IPS DF 6.9 (cell line): ENCODE measurements around the gene F5.
"Not testable (repeated sequence)": the region's sequence is repeated elsewhere in the genome, so short reads cannot be mapped to it uniquely, and the experiment has no call there.

Experiments used
- DNase-seq: peaks from one replicate; pipeline ENCODE4 v3.0.0-alpha.2; 2013; ENCODE audit warnings: low read depth, low spot score
- H3K27ac ChIP-seq: one replicate; pipeline ENCODE4 v1.5.1; 2013; ENCODE audit warnings: low read length, control low read depth
- H3K27me3 ChIP-seq: 2 replicates; pipeline ENCODE4 v1.6.1; 2013; ENCODE audit warnings: mild to moderate bottlenecking, low read length; ENCODE audit not compliant: control insufficient read depth, insufficient read depth
- H3K36me3 ChIP-seq: 2 replicates; pipeline ENCODE4 v1.6.1; 2013; ENCODE audit warnings: low read length; ENCODE audit not compliant: control insufficient read depth, insufficient read depth
- H3K4me1 ChIP-seq: 2 replicates; pipeline ENCODE4 v1.6.1; 2013; ENCODE audit warnings: low read length; ENCODE audit not compliant: control insufficient read depth, insufficient read depth
- H3K4me3 ChIP-seq: 2 replicates; pipeline ENCODE4 v1.5.1; 2013; ENCODE audit warnings: mild to moderate bottlenecking, low read length
- H3K9me3 ChIP-seq: 2 replicates; pipeline ENCODE4 v1.6.1; 2013; ENCODE audit warnings: low read length, inconsistent platforms; ENCODE audit not compliant: control insufficient read depth, insufficient read depth
- whole genome bisulfite sequencing: extraction: QIAGEN DNeasy Blood & Tissue Kit; methylation state at CpG from one replicate; pipeline ENCODE4 v1.1.7; 2013; ENCODE audit warnings: mixed read lengths, missing lambda C conversion rate; ENCODE audit not compliant: insufficient read length, insufficient coverage; 5-methylcytosine and 5-hydroxymethylcytosine counted together

Gene F5

GRCh38 chr1:169510060-169510459 lies 76.2 kb downstream of the F5 start:
- H3K4me1 ChIP-seq, result no peaks in the 10 kb centered on the region
- DNase-seq, result no peak
- H3K36me3 ChIP-seq, result no peaks in the 10 kb centered on the region
- H3K9me3 ChIP-seq, result no peaks in the 10 kb centered on the region
- no peak overlapping the region for H3K27ac ChIP-seq
- no peaks in the 10 kb centered on the region for H3K27me3 ChIP-seq
- whole genome bisulfite sequencing, result 100% methylated on average over 1 of the region's 4 CpGs
- H3K4me3 ChIP-seq, result no peak overlapping the region

DNA sequence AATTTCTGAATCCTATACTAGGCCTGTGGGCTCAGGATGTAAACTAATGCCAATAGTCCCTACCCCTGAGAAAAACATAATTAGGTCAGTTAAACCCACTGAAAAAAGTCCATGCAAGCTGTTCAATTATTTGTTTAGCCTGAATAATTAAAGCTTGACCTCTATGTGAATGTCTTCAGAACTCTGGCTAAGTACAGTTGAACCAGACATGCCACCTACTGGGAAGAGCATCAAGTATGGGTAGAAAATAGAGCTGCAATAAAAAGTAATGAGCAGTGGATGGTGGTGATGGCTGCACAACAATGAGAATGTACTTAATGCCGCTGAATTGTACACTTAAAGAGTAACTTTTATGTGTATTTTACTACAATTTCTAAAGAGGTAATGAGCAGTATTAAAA lies 76.9 kb downstream of the F5 start:
- Histone ChIP-seq H3K36me3 (no peaks in the 10 kb centered on the region), H3K9me3 (no peaks in the 10 kb centered on the region), H3K27ac (no peak overlapping the region), H3K4me3 (no peak overlapping the region), H3K4me1 (no peaks in the 10 kb centered on the region), H3K27me3 (no peaks in the 10 kb centered on the region)
- no CpG with 5 or more reads among the region's 1 CpG for WGBS
- DNase-seq, result no peak

DNA sequence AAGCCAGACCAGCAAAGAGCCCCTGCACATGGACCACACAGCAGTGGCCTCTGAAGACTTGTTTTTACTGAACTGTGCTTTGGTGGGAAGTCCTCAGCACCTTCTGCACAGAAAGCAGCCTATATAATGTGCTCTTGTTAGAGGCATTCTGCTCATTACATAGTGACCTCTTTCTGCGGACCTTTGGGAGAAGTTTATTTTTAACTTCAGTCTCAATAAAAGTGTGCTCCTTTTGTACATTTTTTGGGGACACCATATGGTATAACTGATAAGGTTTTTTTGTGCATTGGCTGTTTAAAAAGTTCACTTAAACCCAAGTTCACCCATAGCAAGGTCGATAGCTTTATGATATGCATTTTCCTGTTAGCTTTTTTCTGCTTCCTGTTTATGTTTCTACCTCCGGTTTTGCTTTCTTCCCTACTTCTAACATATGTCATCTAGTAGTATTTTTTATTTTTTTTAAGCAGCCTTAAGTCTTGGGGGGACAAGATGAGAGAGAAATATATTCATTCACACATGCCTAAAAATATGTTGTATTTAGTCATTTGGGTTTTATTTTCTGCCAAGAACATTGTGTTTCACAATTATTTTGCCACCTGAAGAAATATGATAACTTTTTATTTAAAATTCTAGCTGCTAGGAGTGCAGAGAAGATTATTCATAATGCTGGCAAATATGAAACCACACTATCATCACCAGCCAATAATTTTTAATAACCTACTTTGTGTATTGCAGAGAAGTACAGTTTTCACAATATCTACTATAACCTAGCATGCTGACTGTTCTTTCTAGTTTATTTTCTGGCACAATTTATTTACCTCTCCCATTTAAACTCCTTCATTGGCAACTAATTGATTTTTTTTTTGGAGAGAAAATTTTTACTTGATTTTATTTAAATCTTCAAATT lies 77.6 kb downstream of the F5 start:
- no peak for DNase-seq
- no peak overlapping the region for H3K27ac ChIP-seq
- H3K4me3 ChIP-seq, result no peak overlapping the region
- H3K36me3 ChIP-seq, result no peaks in the 10 kb centered on the region
- H3K27me3 ChIP-seq, result no peaks in the 10 kb centered on the region
- no peaks in the 10 kb centered on the region for H3K9me3 ChIP-seq
- no CpG with 5 or more reads among the region's 3 CpGs for WGBS
- no peaks in the 10 kb centered on the region for H3K4me1 ChIP-seq

- no peaks in the 10 kb centered on the region for H3K36me3 ChIP-seq
- DNase-seq, result no peak
- no peaks in the 10 kb centered on the region for H3K4me1 ChIP-seq
- WGBS, result no CpG with 5 or more reads among the region's 2 CpGs
- no peak overlapping the region for H3K27ac ChIP-seq
- no peaks in the 10 kb centered on the region for H3K9me3 ChIP-seq
- H3K4me3 ChIP-seq, result no peak overlapping the region
- H3K27me3 ChIP-seq, result no peaks in the 10 kb centered on the region
Measured at GRCh38 chr1:169507413-169507812, 78.9 kb downstream of the F5 start.

GRCh38 chr1:169503601-169504000 lies 82.7 kb downstream of the F5 start:
- not testable (repeated sequence) for H3K4me3 ChIP-seq, H3K36me3 ChIP-seq, H3K27me3 ChIP-seq, H3K9me3 ChIP-seq, H3K4me1 ChIP-seq, H3K27ac ChIP-seq, DNase-seq
- WGBS, result no CpG with 5 or more reads among the region's 2 CpGs

GRCh38 chr1:169499807-169500206 lies 86.5 kb downstream of the F5 start:
- Histone ChIP-seq H3K27ac (no peak overlapping the region), H3K4me1 (no peaks in the 10 kb centered on the region), H3K36me3 (no peaks in the 10 kb centered on the region), H3K27me3 (no peaks in the 10 kb centered on the region), H3K9me3 (no peaks in the 10 kb centered on the region), H3K4me3 (no peak overlapping the region)
- DNase-seq, result no peak

GRCh38 chr1:169497317-169497716 lies 89.0 kb downstream of the F5 start:
- no CpG with 5 or more reads among the region's 2 CpGs for WGBS
- Histone ChIP-seq H3K4me3 (no peak overlapping the region), H3K27ac (no peak overlapping the region), H3K9me3 (no peaks in the 10 kb centered on the region), H3K36me3 (no peaks in the 10 kb centered on the region), H3K4me1 (no peaks in the 10 kb centered on the region), H3K27me3 (no peaks in the 10 kb centered on the region)
- no peak for DNase-seq

DNA sequence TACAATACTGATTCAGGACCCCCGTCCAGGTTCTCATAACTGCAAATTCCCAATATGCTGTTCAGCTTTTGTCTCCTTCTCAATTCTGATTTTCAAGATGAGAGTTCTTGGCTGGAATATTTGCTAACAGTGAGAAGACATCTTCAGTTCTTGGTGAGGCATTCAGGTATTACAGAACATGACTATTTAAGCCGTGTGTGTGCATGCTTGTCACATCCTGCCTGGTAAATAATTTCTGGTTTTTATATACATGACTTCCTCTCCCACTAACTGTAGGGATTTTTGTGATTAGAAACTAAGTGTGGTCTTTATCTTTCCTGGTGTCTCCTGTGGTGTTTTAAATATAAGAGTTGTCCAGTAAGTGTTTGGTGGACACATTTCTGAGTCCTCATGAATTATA lies 90.4 kb downstream of the F5 start:
- no peak for DNase-seq
- no peaks in the 10 kb centered on the region for H3K4me1 ChIP-seq
- no peaks in the 10 kb centered on the region for H3K27me3 ChIP-seq
- no peaks in the 10 kb centered on the region for H3K9me3 ChIP-seq
- H3K27ac ChIP-seq, result no peak overlapping the region
- no peaks in the 10 kb centered on the region for H3K36me3 ChIP-seq
- no peak overlapping the region for H3K4me3 ChIP-seq
- WGBS, result no CpG with 5 or more reads among the region's 2 CpGs

DNA sequence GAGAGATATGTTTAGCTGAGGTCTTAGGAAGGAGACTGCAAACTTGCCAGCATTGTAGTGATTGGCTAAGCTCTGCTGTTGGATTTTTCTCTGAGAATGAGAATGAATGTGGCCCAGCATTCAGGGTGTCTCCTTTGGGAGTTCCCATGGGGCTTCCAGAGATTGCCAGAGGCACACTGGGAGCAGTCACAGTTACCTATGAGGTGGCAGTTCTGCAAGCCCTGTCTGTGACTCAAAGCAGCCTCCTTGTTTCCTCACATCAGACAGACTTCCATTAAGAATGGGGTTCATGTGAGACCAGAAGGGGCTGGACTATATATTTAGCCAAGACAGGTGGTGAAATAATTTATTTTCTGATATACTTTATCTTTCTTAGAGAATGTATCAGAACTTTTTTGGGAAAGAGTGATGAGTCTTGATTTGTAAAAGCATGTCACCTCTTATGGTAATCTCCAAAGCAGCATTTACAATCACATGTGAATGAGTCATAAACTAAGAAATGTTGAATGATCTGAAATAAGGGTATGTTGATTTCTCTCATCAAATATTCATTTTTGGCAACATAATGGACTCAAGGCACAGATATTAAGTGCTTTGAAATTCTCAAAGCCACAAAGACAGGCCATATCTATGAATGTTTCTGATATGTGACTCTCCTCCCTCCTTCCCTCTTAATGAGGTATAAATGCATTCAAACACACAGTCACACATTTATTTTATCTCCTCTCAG lies 91.1 kb downstream of the F5 start:
- Histone ChIP-seq H3K4me3 (no peak overlapping the region), H3K4me1 (no peaks in the 10 kb centered on the region), H3K27ac (no peak overlapping the region), H3K9me3 (no peaks in the 10 kb centered on the region), H3K27me3 (no peaks in the 10 kb centered on the region), H3K36me3 (no peaks in the 10 kb centered on the region)
- DNase-seq, result no peak

DNA sequence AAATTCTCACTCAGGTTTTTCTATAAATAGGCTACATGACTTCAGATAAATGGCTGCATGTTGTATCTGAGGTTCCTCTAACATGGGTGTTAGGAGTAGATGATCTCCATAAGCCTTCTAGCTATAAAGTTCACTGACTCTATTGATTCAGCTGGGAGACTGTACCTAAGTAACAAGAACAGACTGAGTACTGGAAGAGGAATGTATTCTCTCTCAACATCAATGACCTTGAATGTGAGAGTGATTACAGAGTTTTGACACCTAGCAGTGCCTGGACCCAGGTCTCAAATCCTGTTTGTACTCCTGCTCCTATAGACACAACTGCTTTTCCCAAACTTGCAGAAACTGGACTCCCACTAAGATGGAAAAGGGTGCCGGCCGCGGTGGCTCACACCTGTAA lies 91.9 kb downstream of the F5 start:
- WGBS, result no CpG with 5 or more reads among the region's 3 CpGs
- H3K36me3 ChIP-seq, result no peaks in the 10 kb centered on the region
- H3K4me3 ChIP-seq, result no peak overlapping the region
- H3K9me3 ChIP-seq, result no peaks in the 10 kb centered on the region
- H3K27ac ChIP-seq, result no peak overlapping the region
- DNase-seq, result no peak
- no peaks in the 10 kb centered on the region for H3K27me3 ChIP-seq
- no peaks in the 10 kb centered on the region for H3K4me1 ChIP-seq

DNA sequence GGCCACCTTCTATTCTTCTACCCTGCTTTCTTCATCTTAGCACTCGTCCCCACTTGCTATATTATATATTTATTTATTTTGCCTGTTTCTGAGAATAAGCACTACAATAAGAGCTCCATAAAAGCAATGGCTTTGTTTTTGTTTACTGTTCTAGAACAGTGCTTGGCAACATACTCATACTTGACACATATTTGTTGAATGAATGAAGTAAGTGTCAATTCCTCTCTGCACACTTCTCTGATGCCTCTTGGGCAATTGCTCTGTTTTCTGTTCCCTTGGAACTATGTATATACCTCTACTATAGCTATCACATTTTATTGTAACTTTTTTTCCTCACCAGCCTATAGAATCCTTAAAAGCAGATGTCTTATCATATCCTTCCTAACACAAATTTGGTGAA lies 93.0 kb downstream of the F5 start:
- no peaks in the 10 kb centered on the region for H3K4me1 ChIP-seq
- no peak overlapping the region for H3K4me3 ChIP-seq
- no peak for DNase-seq
- H3K36me3 ChIP-seq, result no peaks in the 10 kb centered on the region
- H3K9me3 ChIP-seq, result no peaks in the 10 kb centered on the region
- H3K27me3 ChIP-seq, result no peaks in the 10 kb centered on the region
- WGBS, result no CpG with 5 or more reads among the region's 1 CpG
- no peak overlapping the region for H3K27ac ChIP-seq
